BLaER1 (cell line): ENCODE data around the gene KPNA3.
"Not testable (repeated sequence)": the region's sequence is repeated elsewhere in the genome, so short reads cannot be mapped to it uniquely, and the experiment has no call there.

Experiments used
- H3K27ac ChIP-seq: shearing (Covaris generic); formaldehyde crosslinking; 2 replicates; pipeline ENCODE4 v1.8.1; 2022
- H3K27me3 ChIP-seq: shearing (Covaris generic); formaldehyde crosslinking; 2 replicates; pipeline ENCODE4 v1.8.1; 2022
- H3K36me3 ChIP-seq: shearing (Covaris generic); formaldehyde crosslinking; 2 replicates; pipeline ENCODE4 v1.8.1; 2022
- H3K4me1 ChIP-seq: shearing (Covaris generic); formaldehyde crosslinking; 2 replicates; pipeline ENCODE4 v1.8.1; 2022
- H3K4me2 ChIP-seq: shearing (Covaris generic); formaldehyde crosslinking; 2 replicates; pipeline ENCODE4 v1.8.1; 2022
- H3K4me3 ChIP-seq: shearing (Covaris generic); formaldehyde crosslinking; 2 replicates; pipeline ENCODE4 v1.8.1; 2022
- H3K9ac ChIP-seq: shearing (Covaris generic); formaldehyde crosslinking; 2 replicates; pipeline ENCODE4 v1.8.1; 2022
- H3K9me3 ChIP-seq: shearing (Covaris generic); formaldehyde crosslinking; 2 replicates; pipeline ENCODE4 v1.8.1; 2022
- H4K20me1 ChIP-seq: shearing (Covaris generic); formaldehyde crosslinking; 2 replicates; pipeline ENCODE4 v1.8.1; 2022
- Cebpa-rat ChIP-seq: shearing (Covaris generic); IDR thresholded peaks from 2 replicates; pipeline ENCODE4 v1.8.1; 2022

The KPNA3 gene

DNA sequence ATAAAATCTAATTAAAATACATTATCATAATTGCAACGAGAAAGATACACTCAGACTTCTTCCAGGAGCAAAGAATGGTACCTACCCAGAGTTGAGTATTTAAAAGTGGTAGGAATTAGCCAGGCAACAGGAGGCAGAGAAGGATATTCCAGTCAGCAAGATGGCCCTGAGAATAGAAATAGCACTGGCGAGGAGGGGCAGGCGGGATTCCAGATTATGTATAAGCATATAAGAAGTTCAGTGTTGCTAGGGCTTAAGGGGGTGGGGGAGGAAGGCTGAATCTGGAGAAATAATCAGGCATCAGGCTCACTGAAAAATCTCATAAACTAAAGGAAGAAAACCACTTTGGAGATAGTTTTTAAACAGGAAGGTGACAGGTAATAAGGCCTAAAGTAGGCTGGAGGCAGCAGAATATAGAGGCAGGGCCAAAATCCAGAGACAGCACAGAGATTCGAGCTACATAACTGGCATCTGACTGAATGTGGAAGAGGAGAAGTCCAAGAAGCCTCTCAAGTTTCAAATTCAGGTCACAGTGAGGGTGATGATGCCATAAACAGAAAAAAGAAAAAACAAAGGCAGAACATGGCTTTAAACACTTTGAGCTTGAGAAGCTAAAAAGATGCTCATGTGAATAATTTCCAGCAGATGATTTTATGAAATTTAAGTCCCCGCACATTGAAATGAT is 7.5 kb downstream of the KPNA3 start:
- peaks cover 8% of the 10 kb centered on the region for H3K4me1 ChIP-seq
- peaks cover 54% of the 10 kb centered on the region for H3K36me3 ChIP-seq

DNA sequence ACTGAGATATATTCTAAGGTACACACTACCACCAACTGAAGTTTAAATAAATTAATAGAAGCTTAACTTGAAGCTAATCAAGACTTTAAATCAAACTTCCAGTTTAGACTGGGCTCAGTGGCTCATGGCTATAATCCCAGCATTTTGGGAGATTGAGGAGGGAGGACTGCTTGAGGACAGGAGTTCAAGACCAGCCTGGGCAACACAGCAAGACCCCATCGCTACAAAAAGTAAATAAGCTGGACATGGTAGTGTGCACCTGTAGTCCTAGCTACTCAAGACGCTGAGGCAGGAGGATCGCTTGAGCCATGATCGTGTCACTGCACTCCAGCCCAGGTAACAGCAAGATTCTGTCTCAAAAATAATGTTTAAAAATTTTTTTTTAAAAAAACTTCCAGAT is 8.6 kb downstream of the KPNA3 start:
- no peaks in the 10 kb centered on the region for H3K4me1 ChIP-seq
- no peak overlapping the region for H3K4me2 ChIP-seq
- H3K9ac ChIP-seq, result no peak overlapping the region
- H3K27ac ChIP-seq, result no peak overlapping the region
- peaks cover 47% of the 10 kb centered on the region for H3K36me3 ChIP-seq
- no peak for TF ChIP-seq Cebpa-rat
- H3K9me3 ChIP-seq, result peaks cover 7% of the 10 kb centered on the region; the same call in 1 of the 2 replicates
- H3K27me3 ChIP-seq, result no peaks in the 10 kb centered on the region
- H4K20me1 ChIP-seq, result peaks cover 100% of the 10 kb centered on the region
- H3K4me3 ChIP-seq, result no peak overlapping the region

More for the DNA sequence above, 7.5 kb downstream of the KPNA3 start:
- H3K27ac ChIP-seq, result no peak overlapping the region
- H3K27me3 ChIP-seq, result no peaks in the 10 kb centered on the region
- H4K20me1 ChIP-seq, result peaks cover 100% of the 10 kb centered on the region
- peaks cover 7% of the 10 kb centered on the region; the same call in 1 of the 2 replicates for H3K9me3 ChIP-seq
- no peak overlapping the region for H3K4me3 ChIP-seq
- no peak overlapping the region for H3K9ac ChIP-seq
- no peak for TF ChIP-seq Cebpa-rat
- H3K4me2 ChIP-seq, result no peak overlapping the region

DNA sequence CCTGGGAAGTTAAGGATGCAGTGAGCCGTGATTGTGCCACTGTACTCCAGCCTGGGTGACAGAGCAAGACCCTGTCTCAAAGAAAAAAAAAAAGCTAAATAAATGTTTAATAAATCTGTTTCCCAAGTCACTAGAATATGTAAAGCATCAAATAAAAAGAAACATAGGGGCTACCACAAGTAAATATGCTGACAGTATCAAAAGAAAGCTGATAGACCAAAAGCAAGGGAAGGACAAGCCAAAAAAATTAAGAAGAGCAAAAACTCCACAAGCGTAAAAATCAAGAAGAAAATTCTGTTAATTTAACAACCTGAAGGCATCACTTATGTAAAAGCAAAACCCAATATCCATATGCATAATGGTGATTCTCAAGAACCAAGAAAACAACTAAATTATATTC is 9.7 kb downstream of the KPNA3 start:
- H3K36me3 ChIP-seq, result peaks cover 39% of the 10 kb centered on the region
- no peak overlapping the region for H3K9ac ChIP-seq
- no peak for TF ChIP-seq Cebpa-rat
- H3K27ac ChIP-seq, result no peak overlapping the region
- H3K4me1 ChIP-seq, result no peaks in the 10 kb centered on the region
- H3K4me2 ChIP-seq, result no peak overlapping the region
- no peaks in the 10 kb centered on the region for H3K27me3 ChIP-seq
- no peak overlapping the region for H3K4me3 ChIP-seq
- peaks cover 7% of the 10 kb centered on the region; the same call in 1 of the 2 replicates for H3K9me3 ChIP-seq
- peaks cover 100% of the 10 kb centered on the region for H4K20me1 ChIP-seq

DNA sequence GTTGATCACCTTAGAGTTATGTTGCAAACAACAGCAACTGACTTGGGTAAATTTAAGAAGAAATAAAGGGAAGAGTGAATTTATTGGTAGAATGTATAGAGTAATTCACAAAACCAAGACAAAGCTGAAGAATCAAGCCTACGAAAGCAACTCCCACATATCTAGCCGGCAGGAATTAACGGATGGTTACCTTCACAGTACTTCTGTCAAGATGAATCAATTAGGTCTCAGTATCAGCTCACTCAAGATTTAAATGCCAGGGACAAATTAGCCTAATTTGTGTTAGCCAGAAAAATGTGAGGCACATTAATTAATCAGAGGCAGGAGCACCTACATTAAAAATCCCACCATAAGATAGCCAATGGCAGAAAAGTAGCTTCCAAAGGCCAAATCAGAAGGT is 10.7 kb downstream of the KPNA3 start:
- H4K20me1 ChIP-seq, result peaks cover 100% of the 10 kb centered on the region
- peaks cover 7% of the 10 kb centered on the region; the same call in 1 of the 2 replicates for H3K9me3 ChIP-seq
- no peak overlapping the region for H3K9ac ChIP-seq
- no peaks in the 10 kb centered on the region for H3K4me1 ChIP-seq
- peaks cover 36% of the 10 kb centered on the region for H3K36me3 ChIP-seq
- no peak overlapping the region for H3K4me3 ChIP-seq
- H3K27ac ChIP-seq, result no peak overlapping the region
- TF ChIP-seq Cebpa-rat, result no peak
- H3K27me3 ChIP-seq, result no peaks in the 10 kb centered on the region
- no peak overlapping the region for H3K4me2 ChIP-seq

DNA sequence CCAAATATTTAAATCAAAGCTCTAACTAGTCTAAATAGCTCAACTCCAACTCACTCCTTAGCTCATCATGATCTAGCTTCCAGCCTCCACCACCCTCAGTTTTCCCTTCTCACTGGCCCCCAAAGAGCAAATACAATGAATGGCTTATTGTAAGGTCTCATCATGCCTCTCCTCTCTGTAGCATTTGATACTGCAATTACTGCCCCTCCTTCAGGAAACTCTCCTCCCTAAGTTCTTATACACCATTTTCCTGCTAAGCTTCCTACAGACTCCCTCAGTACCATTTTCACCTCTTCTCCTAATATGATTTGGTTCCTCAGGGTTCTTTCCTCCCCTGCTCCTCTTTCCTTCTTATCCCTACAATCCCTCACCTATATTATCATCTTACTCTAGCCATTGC is 12.8 kb downstream of the KPNA3 start:
- Histone ChIP-seq H4K20me1 (peaks cover 98% of the 10 kb centered on the region), H3K4me2 (no peak overlapping the region), H3K36me3 (peaks cover 17% of the 10 kb centered on the region), H3K27me3 (no peaks in the 10 kb centered on the region), H3K9me3 (peaks cover under 1% of the 10 kb centered on the region; the same call in 1 of the 2 replicates), H3K4me1 (no peaks in the 10 kb centered on the region), H3K27ac (no peak overlapping the region), H3K9ac (no peak overlapping the region), H3K4me3 (no peak overlapping the region)
- no peak for TF ChIP-seq Cebpa-rat

DNA sequence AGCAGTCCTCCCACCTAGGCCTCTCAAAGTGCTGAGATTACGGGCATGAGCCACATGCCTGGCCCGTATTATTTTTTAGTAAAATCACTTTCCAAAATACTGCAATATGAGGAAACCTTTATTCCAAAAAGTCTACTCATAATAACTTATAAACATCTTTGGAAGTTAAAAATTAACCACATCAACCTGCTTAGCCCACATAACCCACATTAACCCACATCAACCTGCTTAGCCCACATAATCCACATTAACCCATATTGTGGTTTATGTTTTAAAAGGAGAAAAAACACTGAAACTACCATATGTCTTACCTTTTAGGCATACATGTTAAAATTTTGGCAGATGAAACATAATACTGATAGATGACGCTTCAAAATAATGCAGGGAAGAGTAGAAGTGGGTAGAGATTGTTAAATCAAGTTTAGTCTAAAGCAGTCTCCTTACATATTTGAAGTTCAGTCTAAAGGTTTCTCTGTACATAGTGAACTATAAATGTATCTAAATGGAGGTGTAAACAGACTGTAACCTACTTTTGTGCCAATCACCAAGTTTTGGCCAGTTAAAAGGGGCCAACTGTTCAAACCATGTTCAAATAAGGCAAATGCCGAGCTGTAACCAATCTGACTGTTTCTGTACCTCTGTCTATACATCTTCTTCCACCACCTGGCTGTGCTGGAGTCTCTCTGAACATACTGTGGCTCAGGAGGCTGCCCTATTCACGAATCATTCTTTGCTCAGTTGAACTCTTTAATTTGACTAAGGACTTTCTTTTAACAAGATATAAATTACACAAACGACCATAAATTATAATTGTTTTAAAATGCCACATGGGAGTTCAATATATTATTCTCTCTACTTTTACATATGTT is 14.5 kb downstream of the KPNA3 start:
- Histone ChIP-seq H3K9me3 (no peaks in the 10 kb centered on the region), H3K27ac (no peak overlapping the region), H3K27me3 (no peaks in the 10 kb centered on the region), H3K4me3 (no peak overlapping the region), H3K4me2 (no peak overlapping the region), H3K36me3 (peaks cover 12% of the 10 kb centered on the region), H4K20me1 (peaks cover 98% of the 10 kb centered on the region), H3K4me1 (no peaks in the 10 kb centered on the region), H3K9ac (no peak overlapping the region)
- TF ChIP-seq Cebpa-rat, result no peak

DNA sequence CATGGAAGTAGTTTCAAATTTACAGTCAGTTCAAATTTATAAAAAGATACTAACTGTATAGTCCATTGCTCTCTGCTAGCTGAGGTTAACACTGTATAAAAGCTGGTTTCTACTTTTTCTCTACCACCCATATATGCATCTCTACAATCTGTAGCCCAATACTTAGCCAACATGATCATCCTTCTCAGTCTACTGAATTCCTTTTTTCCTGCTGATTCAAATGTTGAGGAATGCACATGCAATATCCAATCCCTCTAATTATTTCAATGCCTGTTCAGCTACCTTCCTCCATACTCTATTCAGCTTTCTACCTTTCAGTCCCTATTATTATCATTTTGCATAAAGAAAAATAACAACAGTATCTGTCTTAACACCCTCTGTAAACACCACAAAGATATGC is 15.6 kb downstream of the KPNA3 start:
- Histone ChIP-seq H3K9me3 (peaks cover 6% of the 10 kb centered on the region; the same call in 1 of the 2 replicates), H3K4me2 (no peak overlapping the region), H3K4me1 (no peaks in the 10 kb centered on the region), H3K36me3 (peaks cover 13% of the 10 kb centered on the region), H3K9ac (no peak overlapping the region), H4K20me1 (peaks cover 98% of the 10 kb centered on the region), H3K27ac (no peak overlapping the region), H3K27me3 (no peaks in the 10 kb centered on the region), H3K4me3 (no peak overlapping the region)
- TF ChIP-seq Cebpa-rat, result no peak

DNA sequence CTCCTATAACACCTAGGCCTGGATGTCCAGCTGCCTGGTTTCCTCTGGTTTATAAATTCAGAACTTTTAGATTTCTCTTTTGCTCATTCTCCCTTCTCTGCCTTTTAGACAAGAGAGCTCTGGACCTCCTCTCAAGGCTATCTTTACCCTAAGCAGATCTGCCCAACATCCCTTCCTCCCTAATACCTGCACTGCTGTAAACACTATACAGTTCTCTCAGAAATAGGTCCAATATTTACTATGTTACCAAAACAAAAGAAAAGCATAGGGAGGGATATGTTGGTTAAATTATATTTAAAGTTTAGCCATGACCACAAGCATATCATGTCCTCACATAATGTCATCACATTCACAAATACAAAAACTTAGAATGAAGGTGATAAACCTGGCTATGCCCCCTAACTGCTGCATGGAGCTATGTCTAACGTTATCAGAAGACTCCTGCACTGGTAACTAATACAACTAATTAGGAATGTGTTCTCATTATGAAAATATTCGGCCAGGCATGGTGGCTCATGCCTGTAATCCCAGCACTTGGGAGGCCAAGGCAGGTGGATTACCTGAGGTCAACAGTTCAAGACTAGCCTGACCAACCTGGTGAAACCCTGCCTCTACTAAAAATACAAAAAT is 18.0 kb downstream of the KPNA3 start:
- H4K20me1 ChIP-seq, result peaks cover 88% of the 10 kb centered on the region
- H3K4me2 ChIP-seq, result no peak overlapping the region
- no peaks in the 10 kb centered on the region for H3K4me1 ChIP-seq
- TF ChIP-seq Cebpa-rat, result no peak
- peaks cover 25% of the 10 kb centered on the region for H3K9me3 ChIP-seq
- H3K4me3 ChIP-seq, result no peak overlapping the region
- no peak overlapping the region for H3K27ac ChIP-seq
- H3K9ac ChIP-seq, result no peak overlapping the region
- no peaks in the 10 kb centered on the region for H3K27me3 ChIP-seq
- peaks cover 28% of the 10 kb centered on the region for H3K36me3 ChIP-seq

DNA sequence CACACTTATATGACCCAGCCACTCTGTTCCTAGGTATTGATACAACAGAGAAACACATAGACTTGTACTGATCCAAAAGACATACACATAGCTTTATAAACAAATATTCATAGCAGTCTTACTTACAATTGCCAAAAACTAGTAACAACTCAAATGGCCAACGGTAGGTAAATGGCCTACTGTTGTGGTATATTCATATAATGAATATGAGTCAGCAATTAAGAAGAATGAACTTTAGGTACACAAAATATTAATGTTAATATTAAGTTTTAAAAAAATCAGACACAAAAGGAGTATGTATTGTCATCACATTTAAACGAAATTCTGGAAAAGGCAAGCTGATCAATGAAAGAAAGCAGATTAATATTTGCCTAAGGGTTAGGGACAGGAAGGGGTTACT is 19.7 kb downstream of the KPNA3 start:
- Histone ChIP-seq H3K27ac (no peak overlapping the region), H3K36me3 (peaks cover 29% of the 10 kb centered on the region), H3K9ac (no peak overlapping the region), H3K4me3 (no peak overlapping the region), H4K20me1 (peaks cover 88% of the 10 kb centered on the region), H3K9me3 (peaks cover 28% of the 10 kb centered on the region), H3K4me2 (no peak overlapping the region), H3K4me1 (no peaks in the 10 kb centered on the region), H3K27me3 (no peaks in the 10 kb centered on the region)
- no peak for TF ChIP-seq Cebpa-rat

DNA sequence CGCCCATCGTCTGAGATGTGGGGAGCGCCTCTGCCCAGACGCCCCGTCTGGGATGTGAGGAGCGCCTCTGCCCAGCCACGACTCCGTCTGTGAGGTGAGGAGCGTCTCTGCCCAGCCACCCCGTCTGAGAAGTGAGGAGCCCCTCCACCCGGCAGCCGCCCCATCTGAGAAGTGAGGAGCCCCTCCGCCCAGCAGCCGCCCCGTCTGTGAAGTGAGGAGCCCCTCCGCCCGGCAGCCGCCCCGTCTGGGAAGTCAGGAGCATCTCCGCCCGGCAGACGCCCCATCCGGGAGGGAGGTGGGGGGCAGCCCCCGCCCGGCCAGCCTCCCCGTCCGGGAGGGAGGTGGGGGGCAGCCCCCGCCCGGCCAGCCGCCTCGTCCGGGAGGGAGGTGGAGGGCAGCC is 30.7 kb downstream of the KPNA3 start:
- H3K9me3 ChIP-seq, result peaks cover 75% of the 10 kb centered on the region
- not testable (repeated sequence) for H3K27ac ChIP-seq, H3K4me2 ChIP-seq, H3K4me1 ChIP-seq, H3K9ac ChIP-seq, H3K27me3 ChIP-seq, H3K4me3 ChIP-seq
- peaks cover 25% of the 10 kb centered on the region for H4K20me1 ChIP-seq
- H3K36me3 ChIP-seq, result peaks cover 63% of the 10 kb centered on the region
